Glutamatergic neuron (in vitro differentiated cells): ENCODE results near the gene SUPT6H. TPM values are rescaled to one million over a fixed set of nuclear protein-coding genes. Genes with fewer than 3 reads are reported as not detected.

ENCODE experiments used
- DNase-seq: peaks from one replicate; pipeline ENCODE4 v3.0.0; 2022
- H3K27ac Mint-ChIP-seq: one replicate; pipeline ENCODE4 v1.8.0; 2020; ENCODE audit warnings: mild to moderate bottlenecking, mixed read lengths, inconsistent platforms; ENCODE audit not compliant: unreplicated experiment
- H3K27me3 Mint-ChIP-seq: one replicate; pipeline ENCODE4 v1.8.0; 2020; ENCODE audit warnings: mild to moderate bottlenecking, moderate library complexity, mixed read lengths, inconsistent platforms; ENCODE audit not compliant: unreplicated experiment
- H3K36me3 Mint-ChIP-seq: one replicate; pipeline ENCODE4 v1.8.0; 2020; ENCODE audit warnings: mild to moderate bottlenecking, mixed read lengths, inconsistent platforms; ENCODE audit not compliant: unreplicated experiment
- H3K4me1 Mint-ChIP-seq: one replicate; pipeline ENCODE4 v1.8.0; 2020; ENCODE audit warnings: mild to moderate bottlenecking, low read depth, mixed read lengths, inconsistent platforms; ENCODE audit not compliant: unreplicated experiment
- H3K4me3 Mint-ChIP-seq: one replicate; pipeline ENCODE4 v1.8.0; 2020; ENCODE audit warnings: mild to moderate bottlenecking, mixed read lengths, inconsistent platforms; ENCODE audit not compliant: unreplicated experiment
- H3K9me3 Mint-ChIP-seq: one replicate; pipeline ENCODE4 v1.8.0; 2020; ENCODE audit warnings: mild to moderate bottlenecking, moderate library complexity, mixed read lengths, inconsistent platforms; ENCODE audit not compliant: unreplicated experiment
- CTCF ChIP-seq: fragments of 200-600 bp; sonication (generic); IDR thresholded peaks from one replicate; pipeline ENCODE4 v1.5.0; 2021; ENCODE audit not compliant: partially characterized antibody, unreplicated experiment
- long read RNA-seq: library from polyadenylated mRNA; unstranded; transcript quantifications from one replicate; pipeline ENCODE4 v2.0.0, GENCODE V29; 2020; ENCODE audit not compliant: unreplicated experiment
- total RNA-seq: library from RNA; stranded (reverse); fragmentation: NEBNext Ultra II Directional; extraction: Animal tissue kit (Norgen Biotek cat#: 25700); gene quantifications from one replicate; pipeline ENCODE4 v1.2.1, GENCODE V29; 2021; ENCODE audit not compliant: unreplicated experiment

The SUPT6H gene
- 108 TPM for total RNA-seq
- long read RNA-seq, partial matches to known transcripts = 2 of 6 reads
- long read RNA-seq, other reads (novel, unspliced or antisense) = 4 of 6 reads

DNA sequence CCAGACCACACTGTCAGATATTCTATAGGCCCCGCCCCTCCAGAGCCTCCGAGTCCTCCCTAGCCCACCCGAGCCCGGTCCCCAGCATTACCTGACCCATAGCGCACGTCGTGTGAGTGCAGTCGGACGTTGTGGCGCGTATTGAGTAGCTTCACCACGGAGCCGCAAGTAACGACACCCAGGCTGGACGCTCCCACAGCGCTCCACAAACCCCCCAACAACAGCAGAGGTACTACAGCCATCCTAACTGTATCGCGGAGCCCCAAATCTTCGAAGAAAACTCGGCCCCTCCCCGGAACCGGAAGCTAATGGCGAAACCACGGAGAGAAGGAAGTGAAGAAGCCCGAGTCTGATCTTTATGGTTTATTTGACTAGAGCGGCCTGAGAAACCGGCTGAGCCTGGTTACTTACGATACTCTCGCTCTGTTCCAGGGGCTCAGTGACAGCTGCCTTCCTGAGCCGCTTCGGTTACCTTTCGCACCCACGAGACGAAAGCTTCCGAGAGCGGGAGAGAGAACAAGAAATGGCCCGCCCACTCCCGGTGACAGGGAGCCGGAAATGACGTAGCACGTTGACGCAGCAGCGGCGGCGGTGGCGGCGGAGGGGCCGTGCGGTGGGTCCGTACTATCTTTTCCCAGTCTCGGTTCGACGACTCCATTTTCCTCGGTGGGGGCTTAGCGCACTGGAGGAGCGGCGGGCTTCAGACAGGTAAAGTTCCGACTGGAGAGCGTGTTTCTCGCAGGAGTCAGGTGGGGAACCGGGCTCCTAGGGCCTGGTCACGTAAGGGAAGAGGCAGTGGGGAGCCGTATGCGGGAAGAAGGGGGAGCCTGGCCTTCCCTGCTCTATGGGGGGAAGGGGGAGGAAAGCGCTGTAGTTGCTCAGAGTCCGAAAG lies at the start of gene SUPT6H, which contains the start of gene SDF2:
TSS of gene SUPT6H (plus strand) at position 571 of the 892 bp plus-strand sequence. CDS start 11,197 bp downstream, outside the sequence.
TSS of gene SDF2 (minus strand) at position 272 of the 892 bp plus-strand sequence. CDS start at position 242, 30 bp downstream.
- H3K27me3 Mint-ChIP-seq = peaks cover 3% of the 10 kb centered on the region
- H3K9me3 Mint-ChIP-seq = peaks cover 6% of the 10 kb centered on the region
- peaks cover 21% of the 10 kb centered on the region for H3K36me3 Mint-ChIP-seq
- TF ChIP-seq CTCF = no peak
- H3K4me3 Mint-ChIP-seq = peak within 1 kb of the TSS; percentile 99
- peaks cover 10% of the 10 kb centered on the region for H3K4me1 Mint-ChIP-seq
- H3K27ac Mint-ChIP-seq = peak within 1 kb of the TSS; percentile 96
- peak; percentile 93 for DNase-seq

GRCh38 chr17:28612531-28612930 lies 49.5 kb upstream of the SUPT6H start:
- H3K36me3 Mint-ChIP-seq = peaks cover 4% of the 10 kb centered on the region
- peaks cover 3% of the 10 kb centered on the region for H3K4me1 Mint-ChIP-seq
- H3K27ac Mint-ChIP-seq = peak overlapping the region; percentile 64
- no peak for TF ChIP-seq CTCF
- H3K4me3 Mint-ChIP-seq = no peak overlapping the region
- H3K9me3 Mint-ChIP-seq = peaks cover 3% of the 10 kb centered on the region
- DNase-seq = no peak
- peaks cover 3% of the 10 kb centered on the region for H3K27me3 Mint-ChIP-seq

- Mint-ChIP-seq H3K27ac (peak overlapping the region; percentile 64), H3K36me3 (peaks cover 4% of the 10 kb centered on the region)
These were observed 48.8 kb upstream of the SUPT6H start for GRCh38 chr17:28612936-28613872.

GRCh38 chr17:28613931-28614381 lies 48.0 kb upstream of the SUPT6H start, which contains the start of gene RSKR:
RSKR (minus strand) TSS chr17:28614185; CDS start chr17:28614161, 24 bp downstream.
- TF ChIP-seq CTCF = no peak
- no peak for DNase-seq
- peaks cover 3% of the 10 kb centered on the region for H3K9me3 Mint-ChIP-seq
- H3K27me3 Mint-ChIP-seq = peaks cover 3% of the 10 kb centered on the region
- H3K36me3 Mint-ChIP-seq = peaks cover 4% of the 10 kb centered on the region
- H3K27ac Mint-ChIP-seq = peak within 1 kb of the TSS; percentile 64
- peak within 1 kb of the TSS; percentile 30 for H3K4me3 Mint-ChIP-seq
- peaks cover 3% of the 10 kb centered on the region for H3K4me1 Mint-ChIP-seq

More at GRCh38 chr17:28612936-28613872, 48.8 kb upstream of the SUPT6H start:
- H3K4me3 Mint-ChIP-seq = peak overlapping the region; percentile 30
- TF ChIP-seq CTCF = peak; percentile 71
- peaks cover 3% of the 10 kb centered on the region for H3K9me3 Mint-ChIP-seq
- peak; percentile 60 for DNase-seq
- H3K4me1 Mint-ChIP-seq = peaks cover 3% of the 10 kb centered on the region
- H3K27me3 Mint-ChIP-seq = peaks cover 3% of the 10 kb centered on the region
